Left kidney (tissue), 8 donors: ENCODE measurements around the gene SELE. TPM values are rescaled to one million over a fixed set of nuclear protein-coding genes. Genes with fewer than 3 reads are reported as not detected.

Source experiments
- DNase-seq: peaks from one replicate; pipeline ENCODE4 v3.0.0-alpha.2; 2013
- long read RNA-seq, 8 donors: transcript quantifications; one replicate each; lab custom pipeline, GENCODE V29; 2026
- polyA plus RNA-seq: library from polyadenylated mRNA; unstranded; fragments of 120-200 nt; gene quantifications from one replicate; pipeline ENCODE4 v1.2.1, GENCODE V29; 2013; ENCODE audit not compliant: insufficient read length

SELE gene
- polyA plus RNA-seq = 0.52 TPM
- long read RNA-seq, donor 1 = 0 reads
- long read RNA-seq, donor 2 = 0 reads
- long read RNA-seq, donor 3 = 0 reads
- long read RNA-seq, donor 4 = 0 reads
- long read RNA-seq, donor 5 = 0 reads
- long read RNA-seq, donor 6 = 0 reads
- long read RNA-seq, donor 7 = 0 reads
- long read RNA-seq, donor 8 = 0 reads

GRCh38 chr1:169733924-169734323 lies at the start of gene SELE:
Gene SELE (minus strand): TSS chr1:169734079. CDS start chr1:169733612, 467 bp downstream.
- no peak for DNase-seq

- no peak for DNase-seq
Measured at GRCh38 chr1:169782596-169782995, 48.7 kb upstream of the SELE start.

GRCh38 chr1:169779970-169780369 lies 46.1 kb upstream of the SELE start:
- DNase-seq = no peak

GRCh38 chr1:169779150-169779549 lies 45.3 kb upstream of the SELE start:
- no peak for DNase-seq

GRCh38 chr1:169776440-169776839 lies 42.6 kb upstream of the SELE start:
- no peak for DNase-seq

- DNase-seq = no peak
Measured at GRCh38 chr1:169768161-169768560, 34.3 kb upstream of the SELE start.

- DNase-seq = no peak
Measured at GRCh38 chr1:169765580-169766331, 31.9 kb upstream of the SELE start.

GRCh38 chr1:169764919-169765318 lies 31.0 kb upstream of the SELE start:
- no peak for DNase-seq

GRCh38 chr1:169762699-169763098 lies 28.8 kb upstream of the SELE start:
- no peak for DNase-seq

GRCh38 chr1:169759038-169759437 lies 25.2 kb upstream of the SELE start:
- DNase-seq = no peak

- no peak for DNase-seq
Measured at GRCh38 chr1:169753549-169753948, 19.7 kb upstream of the SELE start.

GRCh38 chr1:169750041-169750440 lies 16.2 kb upstream of the SELE start:
- DNase-seq = no peak

- DNase-seq = no peak
Measured at GRCh38 chr1:169746550-169746949, 12.7 kb upstream of the SELE start.

- no peak for DNase-seq
Measured at GRCh38 chr1:169745015-169745861, 11.4 kb upstream of the SELE start.

GRCh38 chr1:169741666-169742394 lies 8.0 kb upstream of the SELE start:
- no peak for DNase-seq

GRCh38 chr1:169739980-169740379 lies 6.1 kb upstream of the SELE start:
- DNase-seq = no peak

GRCh38 chr1:169731446-169731845 lies 2.4 kb downstream of the SELE start:
- DNase-seq = no peak

GRCh38 chr1:169729991-169730390 lies 3.9 kb downstream of the SELE start:
- DNase-seq = no peak

- DNase-seq = no peak
Measured at GRCh38 chr1:169727307-169727706, 6.6 kb downstream of the SELE start.

GRCh38 chr1:169726851-169727250 lies 7.0 kb downstream of the SELE start:
- DNase-seq = no peak

- no peak for DNase-seq
Measured at GRCh38 chr1:169725930-169726329, 7.9 kb downstream of the SELE start.

- DNase-seq = no peak
Measured at GRCh38 chr1:169724168-169724567, 9.7 kb downstream of the SELE start.
